Erythroblast (primary cell): Measurements from ENCODE around the gene TMOD1.

ENCODE experiments used
- GATA1 ChIP-seq: IDR thresholded peaks from 2 replicates; pipeline ENCODE4 v1.6.1; 2011; ENCODE audit warnings: low read depth, mild to moderate bottlenecking, control low read depth, low read length, moderate library complexity
- POLR2A ChIP-seq: IDR thresholded peaks from 2 replicates; pipeline ENCODE4 v1.6.1; 2011; ENCODE audit warnings: mild to moderate bottlenecking, low read length

GRCh38 chr9:97633859-97634490, 132.5 kb downstream of the TMOD1 start:
- TF ChIP-seq POLR2A (no peak), GATA1 (no peak)
